Chondrocyte (in vitro differentiated cells): ENCODE data around the gene CCDC142. TPM values are rescaled to one million over a fixed set of nuclear protein-coding genes. Genes with fewer than 3 reads are reported as not detected.

Experiments
- DNase-seq: peaks from one replicate; pipeline ENCODE4 v3.0.0; 2021; ENCODE audit warnings: mixed read lengths, low spot score
- H3K27ac Mint-ChIP-seq: one replicate; pipeline ENCODE4 v1.8.0; 2021; ENCODE audit warnings: mild to moderate bottlenecking, moderate library complexity, mixed read lengths; ENCODE audit not compliant: unreplicated experiment
- H3K27me3 Mint-ChIP-seq: 2 replicates; pipeline ENCODE4 v1.8.0; 2021; ENCODE audit warnings: low read depth, mixed read lengths
- H3K36me3 Mint-ChIP-seq: 2 replicates; pipeline ENCODE4 v1.8.0; 2021; ENCODE audit warnings: low read depth, mixed read lengths
- H3K4me1 Mint-ChIP-seq: 2 replicates; pipeline ENCODE4 v1.8.0; 2021; ENCODE audit warnings: low read depth, mild to moderate bottlenecking, mixed read lengths
- H3K4me3 Mint-ChIP-seq: one replicate; pipeline ENCODE4 v1.8.0; 2021; ENCODE audit warnings: mild to moderate bottlenecking, moderate library complexity, mixed read lengths; ENCODE audit not compliant: unreplicated experiment
- H3K9me3 Mint-ChIP-seq: 2 replicates; pipeline ENCODE4 v1.8.0; 2021; ENCODE audit warnings: low read depth, mixed read lengths
- CTCF ChIP-seq: fragments of 200-600 bp; sonication (generic); IDR thresholded peaks from 2 replicates; pipeline ENCODE4 v1.5.0; 2021; ENCODE audit warnings: antibody characterized with exemption, mild to moderate bottlenecking, moderate library complexity
- total RNA-seq: library from RNA; stranded (reverse); gene quantifications from 3 replicates; pipeline ENCODE4 v1.2.1, GENCODE V29; 2021

Gene CCDC142
- total RNA-seq, 1 donor from 2014 or later = 12.7 TPM

GRCh38 chr2:74424995-74425406 is 57.8 kb downstream of the CCDC142 start:
- no peaks in the 10 kb centered on the region for H3K9me3 Mint-ChIP-seq
- no peak overlapping the region for H3K4me3 Mint-ChIP-seq
- H3K4me1 Mint-ChIP-seq = peaks cover 12% of the 10 kb centered on the region
- no peak overlapping the region for H3K27ac Mint-ChIP-seq
- DNase-seq = no peak
- H3K36me3 Mint-ChIP-seq = peaks cover 27% of the 10 kb centered on the region
- TF ChIP-seq CTCF = no peak
- H3K27me3 Mint-ChIP-seq = no peaks in the 10 kb centered on the region

DNA sequence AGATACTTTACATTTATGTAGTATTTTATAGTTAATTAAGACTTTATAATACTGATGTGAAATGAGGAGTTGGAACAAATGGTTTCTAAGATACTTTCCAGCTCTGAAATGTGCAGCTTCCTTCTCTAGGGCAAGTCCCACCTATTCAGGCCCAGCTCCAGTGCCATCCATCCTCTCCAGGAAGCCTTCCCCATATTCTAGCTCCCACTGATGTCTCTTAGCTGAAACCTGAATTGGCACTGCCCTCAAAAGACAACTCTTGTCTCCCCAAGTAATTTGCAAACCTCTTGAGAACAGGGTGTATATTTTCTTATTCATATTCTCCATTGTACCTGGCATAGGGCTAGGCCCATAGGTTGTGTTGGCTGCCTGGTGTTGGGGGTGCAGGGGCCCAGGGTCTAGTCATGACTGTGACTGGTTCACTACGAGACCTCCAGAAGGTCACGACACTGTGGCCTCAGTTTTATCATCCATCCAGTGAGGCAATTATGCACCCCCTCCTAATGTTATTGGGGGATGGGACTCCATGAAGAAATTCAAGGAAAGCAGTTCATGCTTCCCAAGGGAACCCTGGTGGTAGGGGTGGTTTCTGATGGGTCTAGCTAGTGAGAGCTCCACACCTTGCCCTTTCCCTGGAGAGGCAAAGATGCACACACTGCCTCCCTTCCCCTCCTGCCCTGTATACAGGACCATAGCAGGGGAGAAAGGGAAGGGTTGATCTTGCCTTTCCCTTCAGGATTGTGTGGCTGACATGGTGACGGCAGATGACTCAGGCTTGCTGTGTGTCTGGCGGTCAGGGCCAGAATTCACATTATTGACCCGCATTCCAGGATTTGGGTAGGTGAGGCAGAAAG is 58.4 kb downstream of the CCDC142 start:
- Mint-ChIP-seq H3K4me1 (peaks cover 12% of the 10 kb centered on the region), H3K9me3 (no peaks in the 10 kb centered on the region), H3K36me3 (peaks cover 24% of the 10 kb centered on the region), H3K4me3 (no peak overlapping the region), H3K27me3 (no peaks in the 10 kb centered on the region), H3K27ac (no peak overlapping the region)
- DNase-seq = no peak
- TF ChIP-seq CTCF = no peak

Other genes starting within 250 kb of the CCDC142 start
- gene SLC4A5, start 139.6 kb downstream of the CCDC142 start, total RNA-seq = 0.65 to 2.2 TPM (median 1.2 TPM) in 3 replicates
- gene DCTN1, start 102.7 kb downstream of the CCDC142 start, total RNA-seq = 157 to 167 TPM (median 161 TPM) in 3 replicates
- 1.3 to 3.4 TPM (median 1.5 TPM) in 3 replicates for gene C2orf81, start 61.4 kb downstream of the CCDC142 start, total RNA-seq
- 10.4 to 11.2 TPM (median 11.0 TPM) in 3 replicates for gene WDR54, start 61.3 kb downstream of the CCDC142 start, total RNA-seq
- 18.3 to 32.4 TPM (median 20.4 TPM) in 3 replicates for gene RTKN, start 41.1 kb downstream of the CCDC142 start, total RNA-seq
- gene INO80B, start 27.9 kb downstream of the CCDC142 start, total RNA-seq = 23.2 to 35.0 TPM (median 24.3 TPM) in 3 replicates
- gene WBP1, start 24.6 kb downstream of the CCDC142 start, total RNA-seq = 56.1 to 93.0 TPM (median 62.4 TPM) in 3 replicates
- 62.6 to 79.0 TPM (median 67.1 TPM) in 3 replicates for gene MOGS, start 17.6 kb downstream of the CCDC142 start, total RNA-seq
- 39.9 to 59.8 TPM (median 49.5 TPM) in 3 replicates for gene MRPL53, start 10.3 kb downstream of the CCDC142 start, total RNA-seq
- 17.4 to 25.4 TPM (median 18.1 TPM) in 3 replicates for gene TTC31, start 83 bp upstream of the CCDC142 start, total RNA-seq
- 0.90 to 2.3 TPM (median 1.3 TPM) in 3 replicates for gene LBX2, start 16.6 kb upstream of the CCDC142 start, total RNA-seq
- gene PCGF1, start 24.7 kb upstream of the CCDC142 start, total RNA-seq = 26.1 to 30.7 TPM (median 30.0 TPM) in 3 replicates
- 0.10 TPM in 1 of 3 replicates, not detected in the others for gene TLX2, start 31.5 kb upstream of the CCDC142 start, total RNA-seq
- gene DQX1, start 43.2 kb upstream of the CCDC142 start, total RNA-seq = 0.34 TPM in 1 of 3 replicates, not detected in the others
- 76.8 to 94.3 TPM (median 79.8 TPM) in 3 replicates for gene AUP1, start 46.7 kb upstream of the CCDC142 start, total RNA-seq
- gene HTRA2, start 46.9 kb upstream of the CCDC142 start, total RNA-seq = 23.8 to 31.2 TPM (median 24.2 TPM) in 3 replicates
- 107 to 112 TPM (median 109 TPM) in 3 replicates for gene LOXL3, start 70.9 kb upstream of the CCDC142 start, total RNA-seq
- gene DOK1, start 71.7 kb upstream of the CCDC142 start, total RNA-seq = 33.6 to 46.0 TPM (median 44.4 TPM) in 3 replicates
- 0.35 TPM in 1 of 3 replicates, not detected in the others for gene M1AP, start 165.3 kb upstream of the CCDC142 start, total RNA-seq
- 14.7 to 17.4 TPM (median 16.7 TPM) in 3 replicates for gene SEMA4F, start 171.2 kb upstream of the CCDC142 start, total RNA-seq